Stimulated activated effector memory CD8-positive, alpha-beta T cell treated with anti-CD3 and anti-CD28 coated beads, Interleukin-12 subunit alpha, Interleukin-12 subunit beta, amount 100 ng/mL, for 72 hours (primary cell): ENCODE data around the gene GALNT6.

ENCODE experiments used
- ATAC-seq: fragments of 150-1000 bp; cut with Tn5 transposase; 2 replicates; pipeline ENCODE4 v1.10.0; 2021
- DNase-seq, 2 donors: peaks; one replicate each; pipeline ENCODE4 v3.0.0; 2021 to 2022; ENCODE audit warnings: low spot score in 2 of 2
- H3K27ac Mint-ChIP-seq: one replicate; pipeline ENCODE4 v1.8.0; 2022; ENCODE audit warnings: mild to moderate bottlenecking, mixed read lengths
- H3K36me3 Mint-ChIP-seq: one replicate; pipeline ENCODE4 v1.8.0; 2022; ENCODE audit warnings: mild to moderate bottlenecking, mixed read lengths
- H3K4me1 Mint-ChIP-seq: one replicate; pipeline ENCODE4 v1.8.0; 2022; ENCODE audit warnings: mixed read lengths
- H3K4me3 Mint-ChIP-seq: one replicate; pipeline ENCODE4 v1.8.0; 2022; ENCODE audit warnings: mild to moderate bottlenecking, mixed read lengths
- H3K9me3 Mint-ChIP-seq: one replicate; pipeline ENCODE4 v1.8.0; 2022; ENCODE audit warnings: mixed read lengths

The GALNT6 gene

GRCh38 chr12:51311389-51311788 lies 79.8 kb downstream of the GALNT6 start:
- H3K9me3 Mint-ChIP-seq, result no peaks in the 10 kb centered on the region
- no peak overlapping the region for H3K4me3 Mint-ChIP-seq
- DNase-seq (no peak), ATAC-seq (no peak)
- H3K4me1 Mint-ChIP-seq, result peaks cover 44% of the 10 kb centered on the region
- H3K36me3 Mint-ChIP-seq, result peaks cover 95% of the 10 kb centered on the region
- H3K27ac Mint-ChIP-seq, result peak overlapping the region; percentile 64

DNA sequence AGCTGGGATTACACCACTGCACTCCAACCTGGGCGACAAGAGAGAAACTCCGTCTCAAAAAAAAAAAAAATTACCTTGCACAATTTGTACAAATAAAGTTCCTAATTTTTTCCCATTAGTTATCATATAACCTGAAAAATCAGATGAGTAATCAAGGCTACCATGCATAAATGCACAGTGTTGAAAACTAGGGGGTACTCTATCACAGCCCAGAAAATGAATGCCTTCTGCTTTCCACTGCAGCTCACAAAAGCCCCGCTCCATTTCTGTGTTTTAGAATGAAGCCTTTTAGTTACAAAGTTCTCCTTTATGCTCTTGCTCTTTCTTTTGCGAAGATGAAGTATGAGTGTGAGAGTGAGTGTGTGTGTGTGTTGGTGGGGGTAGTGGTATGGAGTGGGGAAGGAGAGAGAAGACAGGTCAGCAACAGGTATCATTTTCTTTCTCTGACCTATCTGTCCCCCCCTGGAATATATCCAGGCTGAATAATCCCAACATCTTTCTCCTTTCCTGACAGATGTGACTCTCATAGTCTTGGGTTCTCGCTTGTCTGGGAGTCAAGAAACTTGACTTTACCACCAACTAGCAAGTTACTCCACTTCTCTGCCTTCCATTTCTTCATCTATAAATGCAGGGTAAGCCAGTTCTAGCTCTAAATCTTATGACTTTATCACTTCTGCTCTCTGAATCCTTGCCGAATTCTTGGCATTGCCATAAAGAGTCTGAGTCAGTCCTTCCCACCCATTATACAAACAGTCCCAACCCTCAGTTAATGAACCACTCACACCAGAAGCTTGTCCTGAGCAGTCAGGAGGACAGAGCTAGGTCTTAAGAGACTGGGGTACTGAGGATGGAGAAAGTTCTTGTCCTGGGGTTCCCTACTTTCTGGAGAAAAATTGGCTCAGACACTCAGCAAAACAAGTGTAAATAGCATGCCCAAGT lies 83.3 kb downstream of the GALNT6 start:
- peak; percentile 37 for ATAC-seq
- no peak for DNase-seq
- no peaks in the 10 kb centered on the region for H3K9me3 Mint-ChIP-seq
- H3K4me1 Mint-ChIP-seq, result peaks cover 40% of the 10 kb centered on the region
- peak overlapping the region; percentile 64 for H3K27ac Mint-ChIP-seq
- peaks cover 99% of the 10 kb centered on the region for H3K36me3 Mint-ChIP-seq
- no peak overlapping the region for H3K4me3 Mint-ChIP-seq

GRCh38 chr12:51306507-51306906 lies 84.7 kb downstream of the GALNT6 start:
- Mint-ChIP-seq H3K4me1 (peaks cover 33% of the 10 kb centered on the region), H3K27ac (peak overlapping the region; percentile 10), H3K9me3 (no peaks in the 10 kb centered on the region), H3K36me3 (peaks cover 99% of the 10 kb centered on the region), H3K4me3 (no peak overlapping the region)
- DNase-seq (no peak), ATAC-seq (no peak)
